ENCODE results near the gene ERAP2. TPM values are rescaled to one million over a fixed set of nuclear protein-coding genes. Genes with fewer than 3 reads are reported as not detected.

The ERAP2 gene
- total RNA-seq, 1 donor from 2014 or later: 129 TPM

- intact Hi-C loops (cut with micrococcal nuclease): no loop called here
Observed at GRCh38 chr5:96861076-96861475, 15.2 kb upstream of the ERAP2 start.

GRCh38 chr5:96863114-96863513 is 13.2 kb upstream of the ERAP2 start:
- intact Hi-C loops (cut with micrococcal nuclease): no loop called here

- intact Hi-C loops (cut with micrococcal nuclease): no loop called here
Observed at GRCh38 chr5:96863949-96864584, 12.2 kb upstream of the ERAP2 start.

- intact Hi-C loops (cut with micrococcal nuclease): no loop called here
Observed at GRCh38 chr5:96864922-96865530, 11.3 kb upstream of the ERAP2 start.

- intact Hi-C loops (cut with micrococcal nuclease): loop anchor here (1.0 to 2.0 kb wide), 6 partner anchors 18 to 295 kb away; partner anchors contain the start of gene LIX1
Observed at GRCh38 chr5:96868603-96869371, 7.5 kb upstream of the ERAP2 start.

- intact Hi-C loops (cut with micrococcal nuclease): loop anchor here (1.0 to 2.0 kb wide), 6 partner anchors 17 to 294 kb away; partner anchors contain the start of gene LIX1
Observed at GRCh38 chr5:96869372-96869641, 7.0 kb upstream of the ERAP2 start.

- intact Hi-C loops (cut with micrococcal nuclease): no loop called here
Observed at GRCh38 chr5:96870094-96871026, 5.9 kb upstream of the ERAP2 start.

- intact Hi-C loops (cut with micrococcal nuclease): no loop called here
Observed at GRCh38 chr5:96871027-96871399, 5.3 kb upstream of the ERAP2 start.

GRCh38 chr5:96871686-96872085 is 4.6 kb upstream of the ERAP2 start:
- intact Hi-C loops (cut with micrococcal nuclease): no loop called here

GRCh38 chr5:96873449-96873848 is 2.9 kb upstream of the ERAP2 start:
- intact Hi-C loops (cut with micrococcal nuclease): no loop called here

GRCh38 chr5:96874631-96875030 is 1.7 kb upstream of the ERAP2 start:
- intact Hi-C loops (cut with micrococcal nuclease): loop anchor here (5.0 kb wide), 3 partner anchors 172 to 308 kb away; partner anchors contain the start of gene RIOK2

- intact Hi-C loops (cut with micrococcal nuclease): loop anchor here (1.0 to 5.0 kb wide), 8 partner anchors 10 to 306 kb away; partner anchors contain the start of genes CAST, ERAP1 and RIOK2
Observed at GRCh38 chr5:96875791-96876291, 459 bp upstream of the ERAP2 start.

GRCh38 chr5:96876977-96877469 is 723 bp downstream of the ERAP2 start:
- intact Hi-C loops (cut with micrococcal nuclease): loop anchor here (1.0 to 5.0 kb wide), 8 partner anchors 9 to 305 kb away; partner anchors contain the start of genes CAST, ERAP1 and RIOK2

GRCh38 chr5:96879665-96880064 is 3.4 kb downstream of the ERAP2 start:
- intact Hi-C loops (cut with micrococcal nuclease): loop anchor here (5.0 kb wide), 3 partner anchors 177 to 303 kb away; partner anchors contain the start of gene RIOK2

GRCh38 chr5:96880444-96881164 is 4.3 kb downstream of the ERAP2 start:
- intact Hi-C loops (cut with micrococcal nuclease): no loop called here

- intact Hi-C loops (cut with micrococcal nuclease): no loop called here
Observed at GRCh38 chr5:96881511-96882115, 5.3 kb downstream of the ERAP2 start.

GRCh38 chr5:96883871-96884270 is 7.6 kb downstream of the ERAP2 start:
- intact Hi-C loops (cut with micrococcal nuclease): no loop called here

- intact Hi-C loops (cut with micrococcal nuclease): no loop called here
Observed at GRCh38 chr5:96884995-96885394, 8.7 kb downstream of the ERAP2 start.

- intact Hi-C loops (cut with micrococcal nuclease): loop anchor here (1.0 kb wide), 3 partner anchors 9 to 16 kb away; partner anchors contain the start of gene ERAP2
Observed at GRCh38 chr5:96885518-96886338, 9.4 kb downstream of the ERAP2 start.
